Neural progenitor cell (in vitro differentiated cells): ENCODE data around the gene DIP2A.

ENCODE experiments used
- CTCF ChIP-seq: fragments of 200-600 bp; sonication (generic); IDR thresholded peaks from 2 replicates; pipeline ENCODE4 v1.5.1; 2017; ENCODE audit warnings: antibody characterized with exemption, mild to moderate bottlenecking
- EZH2 ChIP-seq: fragments of 200-600 bp; sonication (generic); IDR thresholded peaks from 2 replicates; pipeline ENCODE4 v1.6.1; 2017; ENCODE audit warnings: antibody characterized with exemption, mild to moderate bottlenecking, moderate library complexity
- EZH2phosphoT487 ChIP-seq: fragments of 200-600 bp; sonication (generic); IDR thresholded peaks from 2 replicates; pipeline ENCODE4 v1.6.1; 2017; ENCODE audit warnings: antibody characterized with exemption

GRCh38 chr21:46423546-46424038, 35.1 kb upstream of the DIP2A start:
- TF ChIP-seq EZH2, result no peak
- TF ChIP-seq CTCF, result no peak
- TF ChIP-seq EZH2phosphoT487, result no peak
